Measurements from ENCODE around the gene PPP2R5E.

DNA sequence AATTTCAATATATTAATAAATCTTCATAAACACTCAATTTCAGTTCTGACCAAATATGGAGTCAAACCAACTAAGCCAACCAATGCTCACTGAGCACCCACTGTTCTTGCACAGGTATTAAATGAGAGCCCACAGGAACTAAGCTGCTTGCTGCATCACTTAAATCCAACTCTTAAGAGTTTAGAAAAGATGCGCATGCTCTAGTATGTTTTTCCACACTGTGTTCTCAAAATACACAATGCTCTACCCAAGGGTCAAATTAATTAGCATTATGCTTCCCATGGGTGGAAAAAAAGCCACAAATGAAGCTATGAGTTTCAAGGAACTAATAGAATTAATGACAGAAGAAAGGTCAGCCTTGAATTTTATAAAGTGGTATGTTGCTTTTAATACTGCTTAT, 220.7 kb downstream of the PPP2R5E start:
- TF ChIP-seq CTCF (IDR thresholded peaks at IDR 0.05): no peak
- TF ChIP-seq POLR2A (IDR thresholded peaks at IDR 0.05): no peak
- no peak for TF ChIP-seq POLR2AphosphoS5 (IDR thresholded peaks at IDR 0.05)
